Measurements from ENCODE around the gene GTPBP3. TPM values are rescaled to one million over a fixed set of nuclear protein-coding genes. Genes with fewer than 3 reads are reported as not detected.

The GTPBP3 gene
- polyA plus RNA-seq, 3 donors, result 1.0 to 22.0 (median 1.7) TPM

DNA sequence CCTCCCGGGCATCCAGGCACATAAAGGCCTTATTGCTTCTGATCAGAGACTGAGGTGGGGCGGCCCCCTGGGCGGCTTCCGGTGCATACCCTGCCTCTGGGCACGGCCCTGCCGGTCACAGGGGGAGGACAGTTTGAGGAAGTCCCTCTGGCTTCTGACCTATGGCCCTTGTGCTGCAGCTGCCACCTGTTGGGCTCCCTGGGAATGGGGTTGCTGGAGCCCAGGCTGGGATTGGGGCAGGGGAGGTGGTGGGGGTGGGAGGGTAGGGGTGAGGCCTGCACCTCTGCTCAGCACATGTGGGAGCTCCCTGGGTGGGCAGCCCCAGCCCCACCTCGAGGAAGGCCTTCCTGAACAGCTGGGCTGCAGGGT is 13.4 kb upstream of the GTPBP3 start:
- Histone ChIP-seq H3K27ac (ENCODE audit: low read depth in 1 of 2, low read length in 2 of 2) (no peak overlapping the region), H3K79me2 (ENCODE audit: insufficient read depth, low read length) (no peaks in the 10 kb centered on the region), H4K20me1 (ENCODE audit: insufficient read depth, low read length) (peaks cover 34% of the 10 kb centered on the region), H3K4me3 (replicated peaks in 1 of 3; ENCODE audit: low read depth in 2 of 3, low read length in 3 of 3) (peak overlapping the region in 2 of 3 experiments; percentile 9 to 56), H3K9ac (ENCODE audit: insufficient read depth, low read length, poor library complexity, severe bottlenecking) (no peak overlapping the region), H3K36me3 (replicated peaks in 1 of 2; ENCODE audit: control insufficient read depth in 1 of 2, insufficient read depth in 2 of 2, low read length in 2 of 2) (peaks cover 36 to 48% of the 10 kb centered on the region in 2 donors), H2AFZ (ENCODE audit: insufficient read depth, low read depth, low read length, poor library complexity, severe bottlenecking) (no peak overlapping the region), H3K9me3 (replicated peaks in 1 of 2; ENCODE audit: control insufficient read depth in 1 of 2, insufficient read depth in 1 of 2, low read length in 2 of 2) (no peaks in the 10 kb centered on the region), H3K4me2 (replicated peaks; ENCODE audit: extremely low read depth, low read length, poor library complexity, severe bottlenecking) (peak overlapping the region; percentile 75), H3K27me3 (ENCODE audit: control insufficient read depth in 2 of 2, insufficient read depth in 2 of 2, low read length in 2 of 2) (peaks cover 2 to 12% of the 10 kb centered on the region in 2 donors), H3K4me1 (ENCODE audit: control insufficient read depth in 1 of 2, insufficient read depth in 2 of 2, low read length in 2 of 2) (peaks cover 15 to 18% of the 10 kb centered on the region in 2 donors)
- Mint-ChIP-seq H3K4me3 (peak overlapping the region in 1 of 2 donors; percentile 59), H3K9me3 (peaks cover 0 to 5% (median 0%) of the 10 kb centered on the region in 7 donors), H3K27ac (no peak overlapping the region), H3K4me1 (peaks cover 12% of the 10 kb centered on the region), H3K36me3 (peaks cover 30 to 60% of the 10 kb centered on the region in 2 donors), H3K27me3 (ENCODE audit: low read depth in 3 of 3) (peaks cover 7 to 35% (median 15%) of the 10 kb centered on the region in 3 donors)
- WGBS (ENCODE audit: insufficient coverage), result 29% methylated on average over 6 of the region's 7 CpGs
- DNase-seq, result peak in 2 of 3 donors; percentile 38 to 64
- intact Hi-C loops (cut with micrococcal nuclease), result no loop called here
- TF ChIP-seq, protein P1, sequence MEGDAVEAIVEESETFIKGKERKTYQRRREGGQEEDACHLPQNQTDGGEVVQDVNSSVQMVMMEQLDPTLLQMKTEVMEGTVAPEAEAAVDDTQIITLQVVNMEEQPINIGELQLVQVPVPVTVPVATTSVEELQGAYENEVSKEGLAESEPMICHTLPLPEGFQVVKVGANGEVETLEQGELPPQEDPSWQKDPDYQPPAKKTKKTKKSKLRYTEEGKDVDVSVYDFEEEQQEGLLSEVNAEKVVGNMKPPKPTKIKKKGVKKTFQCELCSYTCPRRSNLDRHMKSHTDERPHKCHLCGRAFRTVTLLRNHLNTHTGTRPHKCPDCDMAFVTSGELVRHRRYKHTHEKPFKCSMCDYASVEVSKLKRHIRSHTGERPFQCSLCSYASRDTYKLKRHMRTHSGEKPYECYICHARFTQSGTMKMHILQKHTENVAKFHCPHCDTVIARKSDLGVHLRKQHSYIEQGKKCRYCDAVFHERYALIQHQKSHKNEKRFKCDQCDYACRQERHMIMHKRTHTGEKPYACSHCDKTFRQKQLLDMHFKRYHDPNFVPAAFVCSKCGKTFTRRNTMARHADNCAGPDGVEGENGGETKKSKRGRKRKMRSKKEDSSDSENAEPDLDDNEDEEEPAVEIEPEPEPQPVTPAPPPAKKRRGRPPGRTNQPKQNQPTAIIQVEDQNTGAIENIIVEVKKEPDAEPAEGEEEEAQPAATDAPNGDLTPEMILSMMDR (IDR thresholded peaks at IDR 0.05), result peak; percentile 16

DNA sequence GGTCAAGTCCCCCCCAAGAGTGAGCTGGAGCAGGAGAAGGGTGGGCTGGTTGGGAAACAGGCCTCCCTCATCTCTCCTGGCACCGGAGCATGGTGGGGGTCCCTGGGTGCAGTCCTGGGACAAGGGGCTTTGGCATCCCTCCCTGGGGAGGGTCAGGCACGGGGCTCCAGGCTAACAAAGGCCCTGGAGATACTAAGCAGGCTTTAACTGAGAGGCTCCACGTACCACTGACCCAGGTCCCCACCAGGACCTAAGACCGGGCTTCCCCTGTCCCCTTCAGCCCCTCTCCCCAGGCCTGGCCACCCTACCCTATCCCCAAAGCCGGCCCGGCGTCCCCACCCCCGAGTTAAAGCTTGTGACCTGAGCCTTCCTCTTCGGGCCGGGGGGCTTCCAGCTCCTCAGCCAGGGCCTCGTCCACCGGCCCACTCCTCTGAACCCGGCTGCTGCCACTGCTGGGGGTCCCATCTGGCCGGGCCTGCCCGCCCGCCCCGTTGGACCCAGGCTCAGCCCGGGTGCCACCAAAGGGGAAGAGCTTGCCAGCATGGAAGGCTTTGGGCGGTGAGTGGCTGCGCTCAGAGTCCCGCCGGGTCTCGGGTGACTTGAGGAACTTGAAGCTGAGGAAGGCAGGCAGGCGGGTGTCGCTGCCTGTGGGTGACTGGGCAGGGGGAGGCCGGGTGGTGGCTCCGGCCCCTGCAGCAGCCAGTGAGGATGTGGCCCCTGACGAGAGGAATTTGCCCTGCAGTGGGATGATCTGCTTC is 12.8 kb upstream of the GTPBP3 start:
- peaks cover 15% of the 10 kb centered on the region for H3K4me1 Mint-ChIP-seq
- Histone ChIP-seq H3K4me1 (ENCODE audit: control insufficient read depth in 1 of 2, insufficient read depth in 2 of 2, low read length in 2 of 2) (peaks cover 20 to 24% of the 10 kb centered on the region in 2 donors), H3K27me3 (ENCODE audit: control insufficient read depth in 2 of 2, insufficient read depth in 2 of 2, low read length in 2 of 2) (peaks cover 5 to 16% of the 10 kb centered on the region in 2 donors), H3K9me3 (replicated peaks in 1 of 2; ENCODE audit: control insufficient read depth in 1 of 2, insufficient read depth in 1 of 2, low read length in 2 of 2) (peaks cover 0 to 6% of the 10 kb centered on the region in 2 donors), H3K4me3 (replicated peaks in 1 of 3; ENCODE audit: low read depth in 2 of 3, low read length in 3 of 3) (peak overlapping the region in 1 of 3 experiments; percentile 56), H4K20me1 (ENCODE audit: insufficient read depth, low read length) (peaks cover 40% of the 10 kb centered on the region), H3K9ac (ENCODE audit: insufficient read depth, low read length, poor library complexity, severe bottlenecking) (no peak overlapping the region), H3K27ac (ENCODE audit: low read depth in 1 of 2, low read length in 2 of 2) (no peak overlapping the region), H3K36me3 (replicated peaks in 1 of 2; ENCODE audit: control insufficient read depth in 1 of 2, insufficient read depth in 2 of 2, low read length in 2 of 2) (peaks cover 30 to 42% of the 10 kb centered on the region in 2 donors), H3K4me2 (replicated peaks; ENCODE audit: extremely low read depth, low read length, poor library complexity, severe bottlenecking) (peak overlapping the region; percentile 75), H2AFZ (ENCODE audit: insufficient read depth, low read depth, low read length, poor library complexity, severe bottlenecking) (no peak overlapping the region), H3K79me2 (ENCODE audit: insufficient read depth, low read length) (no peaks in the 10 kb centered on the region)
- no peak overlapping the region for H3K27ac Mint-ChIP-seq
- peaks cover 0 to 6% (median 2%) of the 10 kb centered on the region in 7 donors for H3K9me3 Mint-ChIP-seq
- WGBS (ENCODE audit: insufficient coverage), result 75% methylated on average over 22 of the region's 28 CpGs
- TF ChIP-seq, protein P1 (IDR thresholded peaks at IDR 0.05), result no peak
- intact Hi-C loops (cut with micrococcal nuclease), result no loop called here
- H3K4me3 Mint-ChIP-seq, result no peak overlapping the region
- peaks cover 13 to 41% (median 20%) of the 10 kb centered on the region in 3 donors for H3K27me3 Mint-ChIP-seq (ENCODE audit: low read depth in 3 of 3)
- peak in 1 of 3 donors; percentile 8 for DNase-seq
- H3K36me3 Mint-ChIP-seq, result peaks cover 26 to 54% of the 10 kb centered on the region in 2 donors

Data from CD14-positive monocyte (primary cell).